HG03565 (cell line): ENCODE results near the gene GAL3ST2.
"Not testable (repeated sequence)": the region's sequence is repeated elsewhere in the genome, so short reads cannot be mapped to it uniquely, and the experiment has no call there.

Experiments
- ATAC-seq: cut with Tn5 transposase; IDR thresholded peaks from one replicate; pipeline ENCODE4 v1.9.1; 2021; ENCODE audit warnings: mild to moderate bottlenecking, moderate library complexity; ENCODE audit not compliant: unreplicated experiment

Gene GAL3ST2

DNA sequence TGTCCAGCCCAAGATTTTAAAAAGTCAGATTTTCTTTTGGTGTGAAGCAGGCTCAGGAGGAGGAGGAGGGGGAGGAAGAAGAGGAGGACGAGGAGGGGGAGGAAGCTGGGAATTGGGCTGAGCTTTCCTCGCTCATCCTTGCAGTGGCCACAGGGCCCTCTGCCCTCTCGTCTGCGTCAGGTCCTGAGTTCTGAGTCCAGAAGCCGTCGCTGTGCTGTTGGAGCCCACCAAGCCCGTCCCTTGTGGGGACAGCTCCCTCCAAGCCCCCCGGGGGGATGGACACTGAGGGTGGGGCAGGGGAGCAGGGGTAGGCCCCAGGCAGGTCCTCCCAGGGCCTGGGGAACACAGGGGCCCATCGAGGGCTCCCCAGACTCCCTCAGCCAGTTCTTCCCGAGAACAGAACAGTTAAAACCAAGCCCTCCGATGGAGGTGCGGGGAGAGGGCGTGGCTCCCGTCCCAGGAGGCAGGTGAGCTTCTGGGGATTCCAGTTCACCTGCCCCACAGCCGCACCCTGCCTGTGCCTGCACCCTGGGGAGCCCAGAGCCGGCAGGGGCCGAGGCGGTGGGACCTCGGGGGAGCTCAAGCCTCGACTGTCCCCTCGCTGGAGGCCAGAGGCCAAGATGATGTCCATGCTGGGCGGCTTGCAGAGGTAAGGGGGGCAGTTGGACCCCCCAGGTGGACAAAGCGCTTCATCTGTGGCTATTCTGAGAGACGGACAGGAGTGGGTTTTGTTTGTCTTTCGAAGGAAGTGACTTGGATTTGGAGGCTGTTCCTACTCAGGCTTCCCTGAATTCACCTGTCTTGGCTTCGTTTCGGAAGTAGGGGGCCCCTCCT, at the start of gene GAL3ST2:
Gene GAL3ST2 (plus strand): TSS at position 487 of the 834 bp plus-strand sequence. CDS start 134 bp downstream, at position 621.
- no peak for ATAC-seq

DNA sequence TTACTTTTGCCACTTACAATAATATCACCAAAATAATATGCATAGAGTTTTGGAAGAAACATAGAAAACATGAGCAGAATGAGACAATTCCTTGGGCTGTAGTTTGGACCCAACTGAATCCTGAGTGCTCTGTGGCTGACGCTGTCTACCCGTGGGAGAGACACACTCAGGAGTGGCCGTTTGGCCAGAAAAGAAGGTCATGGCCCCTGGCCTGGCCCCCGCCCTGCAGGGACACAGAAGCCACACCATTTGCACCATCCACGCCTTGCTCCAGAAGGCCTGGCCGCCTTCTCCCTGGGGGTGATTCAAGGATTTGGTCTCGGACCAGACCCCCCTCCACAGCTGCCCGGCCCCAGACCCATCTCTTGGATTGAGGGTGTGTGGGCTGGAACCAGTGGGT, 48.6 kb upstream of the GAL3ST2 start:
- no peak for ATAC-seq

DNA sequence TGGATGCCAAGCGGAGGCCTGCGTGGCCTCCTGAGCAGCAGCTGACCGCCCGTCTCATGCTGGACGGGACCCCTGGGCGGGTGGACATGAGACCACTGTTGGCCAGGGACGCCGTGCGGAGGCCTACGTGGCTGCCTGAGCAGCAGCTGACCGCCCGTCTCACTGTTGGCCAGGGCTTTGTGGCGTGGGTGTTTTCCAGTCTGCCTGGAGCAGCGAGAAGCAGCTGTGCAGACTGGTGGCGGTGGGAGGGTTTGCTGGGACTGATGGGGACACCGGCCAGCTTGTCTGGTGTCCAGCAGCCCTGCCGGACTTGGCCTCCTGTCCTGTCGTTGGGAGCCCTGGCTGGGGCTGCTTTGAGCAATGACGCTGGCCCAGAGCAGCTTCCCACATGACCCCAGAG, 48.0 kb upstream of the GAL3ST2 start:
- no peak for ATAC-seq

DNA sequence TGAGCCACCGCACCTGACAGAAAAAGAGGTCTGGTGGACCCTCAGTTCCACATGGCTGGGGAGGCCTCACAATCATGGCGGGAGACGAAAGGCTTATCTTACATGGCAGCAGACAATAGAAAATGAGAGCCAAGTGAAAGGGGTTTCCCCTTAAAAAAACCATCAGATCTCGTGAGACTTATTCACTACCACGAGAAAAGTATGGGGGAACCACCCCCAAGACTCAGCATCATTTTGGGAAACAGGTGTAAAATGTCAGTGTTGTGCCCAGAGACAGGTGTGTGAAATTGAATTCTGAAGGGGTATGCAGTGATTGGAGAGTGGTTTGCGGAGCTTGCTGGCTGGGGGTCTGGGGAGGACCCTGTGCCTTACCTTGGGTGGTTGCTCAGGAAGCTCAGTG, 46.8 kb upstream of the GAL3ST2 start:
- ATAC-seq, result no peak

DNA sequence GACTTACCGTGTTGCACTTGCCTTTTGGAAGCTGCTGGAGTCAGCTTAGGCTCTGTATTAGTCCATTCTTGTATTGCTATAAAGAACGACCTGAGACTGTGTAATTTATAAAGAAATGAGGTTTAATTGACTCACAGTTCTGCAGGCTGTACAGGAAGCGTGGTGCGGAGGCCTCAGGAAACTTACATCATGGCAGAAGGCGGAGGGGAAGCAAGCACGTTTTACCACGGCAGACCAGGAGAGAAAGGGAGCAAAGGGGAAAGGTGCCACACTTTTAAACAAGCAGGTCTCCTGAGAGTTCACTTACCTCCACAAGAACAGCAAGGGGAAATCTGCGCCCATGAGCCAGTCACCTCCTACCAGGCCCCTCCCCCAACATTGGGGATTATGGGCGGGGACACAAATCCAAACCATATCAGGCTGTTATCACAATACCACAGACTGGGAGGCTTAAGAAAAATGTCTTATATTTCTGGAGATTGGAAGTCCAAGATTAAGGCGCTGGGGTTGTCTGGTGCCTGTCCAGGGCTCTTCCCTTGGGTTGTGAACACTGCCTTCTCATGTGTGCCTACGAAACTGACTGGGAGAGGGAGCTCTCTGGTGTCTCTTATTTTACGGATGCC, 45.8 kb upstream of the GAL3ST2 start:
- ATAC-seq, result no peak

DNA sequence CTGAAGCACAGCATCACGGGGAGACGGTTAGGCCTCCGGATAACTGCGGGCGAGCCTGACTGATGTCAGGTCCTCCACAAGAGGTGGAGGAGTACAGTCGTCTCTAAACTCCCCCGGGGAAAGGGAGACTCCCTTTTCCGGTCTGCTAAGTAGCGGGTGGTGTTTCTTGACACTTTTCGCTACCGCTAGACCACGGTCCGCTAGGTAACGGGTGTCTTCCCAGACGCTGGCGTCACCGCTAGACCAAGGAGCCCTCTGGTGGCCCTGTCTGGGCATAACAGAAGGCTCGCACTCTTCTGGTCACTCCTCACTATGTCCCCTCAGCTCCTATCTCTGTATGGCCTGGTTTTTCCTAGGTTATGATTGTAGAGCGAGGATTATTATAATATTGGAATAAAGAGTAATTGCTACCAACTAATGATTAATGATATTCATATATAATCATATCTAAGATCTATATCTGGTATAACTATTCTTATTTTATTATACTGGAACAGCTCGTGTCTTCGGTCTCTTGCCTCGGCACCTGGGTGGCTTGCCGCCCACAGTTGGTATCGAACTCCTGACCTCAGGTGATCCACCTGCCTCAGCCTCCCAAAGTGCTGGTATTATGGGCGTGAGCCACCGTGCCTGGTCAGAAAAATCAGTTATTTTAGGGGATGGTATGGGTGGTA, 44.0 kb upstream of the GAL3ST2 start:
- not testable (repeated sequence) for ATAC-seq

DNA sequence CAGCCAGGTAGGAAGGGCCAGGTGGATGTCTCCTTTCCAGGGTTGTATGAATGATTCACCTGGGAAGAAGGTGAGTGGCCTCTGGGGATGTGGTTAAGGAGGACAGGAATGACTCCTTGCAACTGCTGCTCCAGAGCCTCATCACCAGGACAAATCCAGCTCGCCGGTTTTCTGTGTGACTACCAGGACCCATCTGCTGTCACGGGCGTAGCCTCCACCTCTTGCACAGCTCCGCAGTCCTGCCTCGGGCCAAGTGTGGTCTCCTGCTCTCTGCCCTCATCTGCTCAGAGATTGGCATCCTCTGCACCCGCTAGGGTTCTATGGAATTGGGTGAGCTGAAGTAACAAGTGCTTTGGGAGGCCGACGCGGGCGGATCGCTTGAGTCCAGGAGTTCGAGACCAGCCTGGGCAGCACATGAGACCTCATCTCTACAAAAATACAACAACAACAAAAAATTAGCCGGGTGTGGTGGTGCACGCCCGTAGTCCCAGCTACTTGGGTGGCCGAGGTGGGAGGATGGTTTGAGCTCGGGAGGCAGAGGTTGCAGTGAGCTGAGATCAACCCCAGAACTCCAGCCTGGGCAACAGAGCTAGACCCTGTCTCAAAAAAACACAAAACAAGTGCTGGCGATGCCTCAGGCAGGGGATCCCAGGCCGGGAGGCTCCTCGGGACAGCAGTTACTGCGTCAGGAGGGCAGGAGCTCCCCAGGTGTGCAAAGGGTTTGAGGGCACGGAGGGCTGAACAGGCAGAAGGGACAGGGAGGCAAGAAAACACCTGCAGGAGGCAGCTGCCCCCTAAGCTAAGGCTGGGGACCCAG, 43.0 kb upstream of the GAL3ST2 start:
- ATAC-seq, result no peak

DNA sequence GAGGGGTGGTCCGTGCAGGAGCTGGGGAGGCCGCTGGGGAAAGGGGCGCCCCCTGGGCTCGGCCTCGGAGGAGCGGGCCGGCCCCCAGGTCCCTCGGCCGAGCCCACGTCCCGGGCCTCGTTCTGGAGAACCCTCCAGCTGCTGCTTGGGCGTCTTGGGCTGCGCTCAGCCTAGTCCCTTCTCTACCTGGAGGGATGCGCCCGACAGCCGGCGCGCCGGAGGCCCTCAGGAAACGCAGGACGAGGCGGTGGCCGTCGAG, 42.5 kb upstream of the GAL3ST2 start:
- ATAC-seq, result peak; percentile 10

DNA sequence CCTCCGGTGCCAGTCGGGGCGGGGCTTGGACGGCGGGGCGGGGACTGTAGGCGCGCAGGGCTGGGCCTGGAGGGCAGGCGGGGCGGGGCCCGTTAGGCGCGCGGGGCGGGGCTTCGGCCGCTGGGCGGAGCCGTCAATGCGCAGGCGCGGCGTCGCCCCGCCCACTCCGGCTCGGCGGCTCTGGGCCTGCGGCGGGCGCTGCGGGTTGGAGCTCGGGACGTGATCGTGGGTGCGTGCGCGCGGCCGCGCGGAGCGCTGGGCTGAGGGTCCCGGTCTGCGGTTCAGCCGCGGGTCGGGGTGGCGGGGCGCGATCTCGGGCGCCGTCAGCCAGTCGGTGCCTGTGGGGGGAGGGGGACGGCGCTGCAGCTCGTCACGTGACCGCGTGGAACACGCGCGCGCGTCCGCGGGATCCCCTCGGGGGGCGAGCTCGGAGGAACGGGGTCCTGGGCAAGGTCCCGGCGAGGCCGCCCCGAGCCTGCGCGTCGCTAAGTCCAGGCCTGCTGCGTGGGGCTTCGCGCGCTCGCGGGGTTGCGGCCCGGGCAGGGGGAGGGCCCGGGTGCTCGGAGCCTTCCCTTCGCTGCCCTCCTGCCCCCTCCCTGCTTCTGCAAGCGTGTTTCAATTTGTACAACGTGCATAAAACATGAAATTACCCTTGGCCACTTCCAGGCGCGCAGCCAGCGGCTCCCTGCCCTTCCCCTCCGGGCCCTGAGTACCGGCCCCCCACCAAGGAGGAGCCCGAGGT, 42.0 kb upstream of the GAL3ST2 start, which contains the start of gene D2HGDH:
Gene D2HGDH (plus strand): TSS at position 164 of the 742 bp plus-strand sequence. CDS start 595 bp downstream, outside the sequence.
- peak; percentile 63 for ATAC-seq

DNA sequence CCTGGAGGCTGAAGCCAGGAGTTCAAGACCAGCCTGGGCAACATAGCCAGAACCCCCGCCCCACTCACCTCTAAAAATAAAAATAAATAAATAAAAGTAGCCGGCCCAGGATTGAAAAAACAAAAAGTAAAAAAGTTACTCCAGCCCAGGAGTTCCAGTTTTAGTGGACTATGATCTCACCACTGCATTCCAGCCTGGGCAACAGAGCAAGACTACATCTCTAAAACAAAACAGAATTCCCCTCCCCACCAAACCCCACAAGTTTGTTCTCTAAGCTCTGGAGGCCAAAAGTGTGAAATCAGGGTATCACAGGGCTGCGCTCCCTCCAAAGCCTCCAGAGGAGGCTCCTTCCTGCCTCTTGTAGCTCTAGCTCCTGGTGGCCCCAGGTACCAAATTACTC, 40.5 kb upstream of the GAL3ST2 start:
- no peak for ATAC-seq

DNA sequence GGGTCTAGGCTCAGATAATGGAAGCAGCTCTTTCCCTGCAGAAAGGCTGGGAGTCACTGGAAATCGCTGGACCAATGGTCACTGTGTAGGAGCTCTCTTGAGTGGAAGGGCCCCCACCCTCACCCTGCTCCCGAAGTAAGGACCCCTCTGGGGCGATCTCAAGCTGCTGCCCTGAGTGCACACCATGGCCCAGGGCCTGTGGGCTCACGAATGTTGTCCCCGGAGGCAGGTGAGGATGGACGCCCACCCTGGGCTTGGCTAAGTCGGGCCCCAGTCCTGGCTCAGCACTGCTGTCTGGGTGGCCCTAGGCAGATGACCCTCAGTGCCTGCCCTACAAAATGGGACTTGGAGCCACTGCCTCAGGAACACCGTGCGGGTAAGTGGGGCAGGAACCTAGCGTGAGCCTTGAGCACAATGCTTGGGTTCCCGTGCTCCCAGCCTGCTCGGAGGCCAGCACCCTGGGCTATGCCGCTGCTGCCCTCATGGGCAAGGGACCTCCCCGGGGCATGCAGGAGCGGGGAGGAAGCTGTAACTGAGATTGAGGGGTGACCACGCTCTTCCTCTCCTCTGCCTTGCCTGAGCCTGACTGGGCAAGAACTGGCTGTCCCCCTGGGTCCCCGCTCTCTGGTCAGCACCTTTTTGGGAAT, 38.5 kb upstream of the GAL3ST2 start:
- ATAC-seq, result no peak

DNA sequence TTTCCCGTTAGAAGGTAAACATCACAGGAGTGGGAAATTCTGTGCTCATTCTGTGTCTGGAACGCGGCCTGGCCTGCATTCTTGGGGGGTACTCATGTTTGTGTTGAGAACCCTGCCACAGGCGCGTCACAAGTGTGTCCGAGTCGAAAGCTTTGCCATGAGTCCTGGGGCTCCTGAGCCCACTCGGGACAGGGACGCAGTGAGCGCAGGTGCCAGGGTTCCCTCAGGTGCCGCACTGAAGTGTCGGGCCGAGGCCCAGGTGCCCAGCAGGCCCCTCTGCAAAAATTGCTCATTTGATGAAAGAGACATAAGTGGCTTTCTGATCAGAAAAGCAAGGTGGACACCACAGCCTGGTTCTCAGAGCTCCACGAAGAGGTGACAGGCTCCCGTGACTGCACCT, 37.4 kb upstream of the GAL3ST2 start:
- no peak for ATAC-seq

DNA sequence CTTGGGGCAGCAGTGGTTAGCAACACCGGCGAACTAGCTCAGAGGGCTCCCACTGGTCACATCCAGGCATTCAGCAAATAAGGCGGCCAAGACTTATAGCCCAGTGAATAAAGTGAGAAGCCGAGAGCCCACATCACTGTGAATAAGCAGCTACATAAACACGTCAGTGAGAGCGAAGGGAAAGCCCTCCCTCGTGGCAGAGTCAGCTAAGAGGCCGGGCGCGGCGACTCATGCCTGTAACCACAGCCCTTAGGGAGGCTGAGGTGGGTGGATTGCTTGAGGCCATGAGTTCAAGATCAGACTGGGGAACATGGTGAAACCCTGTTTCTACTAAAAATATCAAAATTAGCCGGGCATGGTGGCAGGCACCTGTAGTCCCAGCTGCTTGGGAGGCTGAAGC, 37.0 kb upstream of the GAL3ST2 start:
- ATAC-seq, result no peak

DNA sequence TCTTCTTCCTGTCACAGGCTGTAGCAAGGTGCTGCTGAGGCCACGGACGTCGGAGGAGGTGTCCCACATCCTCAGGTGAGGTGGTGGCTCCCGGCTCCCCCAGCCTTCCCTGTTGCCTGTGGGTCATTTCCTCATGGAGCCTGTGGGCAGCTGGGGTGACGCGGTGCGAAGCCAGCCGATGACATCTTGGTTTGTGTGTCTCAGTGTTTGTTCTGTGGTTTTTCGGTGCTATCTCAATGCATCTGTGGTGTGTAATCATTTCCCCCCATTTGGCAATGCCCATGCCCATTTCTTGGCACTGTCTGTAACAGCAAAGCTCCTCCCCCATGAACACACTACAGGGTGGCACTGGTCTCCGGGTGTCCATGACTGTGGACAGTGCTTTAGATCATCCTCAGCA, 35.6 kb upstream of the GAL3ST2 start:
- ATAC-seq, result no peak

DNA sequence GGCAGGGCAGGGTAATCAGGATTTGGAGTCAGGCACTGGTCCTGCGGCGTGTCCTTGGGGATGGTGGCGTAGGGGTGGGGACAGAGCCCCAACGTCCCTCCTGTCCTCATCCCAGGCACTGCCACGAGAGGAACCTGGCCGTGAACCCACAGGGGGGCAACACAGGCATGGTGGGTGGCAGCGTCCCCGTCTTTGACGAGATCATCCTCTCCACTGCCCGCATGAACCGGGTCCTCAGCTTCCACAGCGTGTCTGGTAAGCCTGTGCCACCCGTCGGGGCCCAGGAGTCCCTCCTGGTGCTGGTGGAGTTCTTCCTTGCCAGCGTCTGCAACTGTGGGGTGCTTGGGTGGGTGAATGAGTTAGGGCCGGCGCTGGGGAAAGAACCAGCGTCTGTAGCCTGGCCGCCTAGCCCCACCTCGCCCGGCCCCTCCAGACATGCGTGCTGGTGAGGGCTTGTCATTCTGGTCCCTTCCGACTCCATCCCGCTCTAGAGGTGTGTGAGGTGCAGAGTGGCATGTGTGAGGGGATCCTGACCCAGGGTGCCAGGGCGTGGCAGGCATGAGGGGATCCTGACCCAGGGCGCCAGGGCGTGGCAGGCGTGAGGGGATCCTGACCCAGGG, 34.2 kb upstream of the GAL3ST2 start:
- no peak for ATAC-seq

DNA sequence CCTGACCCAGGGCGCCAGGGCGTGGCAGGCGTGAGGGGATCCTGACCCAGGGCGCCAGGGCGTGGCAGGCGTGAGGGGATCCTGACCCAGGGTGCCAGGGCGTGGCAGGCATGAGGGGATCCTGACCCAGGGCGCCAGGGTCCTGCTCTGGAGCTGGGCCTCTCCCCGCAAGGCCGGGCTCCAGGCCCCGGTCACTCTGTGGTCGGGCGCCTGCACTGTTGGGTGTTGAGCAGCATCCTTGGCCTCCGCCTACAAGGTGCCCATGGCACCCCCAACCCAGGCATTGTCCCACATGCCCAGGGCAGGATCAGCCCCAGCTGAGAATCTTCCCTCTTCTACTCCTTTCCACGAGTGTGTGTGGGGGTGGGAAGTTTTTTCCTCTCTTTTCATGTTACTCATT, 33.6 kb upstream of the GAL3ST2 start:
- ATAC-seq, result not testable (repeated sequence)

DNA sequence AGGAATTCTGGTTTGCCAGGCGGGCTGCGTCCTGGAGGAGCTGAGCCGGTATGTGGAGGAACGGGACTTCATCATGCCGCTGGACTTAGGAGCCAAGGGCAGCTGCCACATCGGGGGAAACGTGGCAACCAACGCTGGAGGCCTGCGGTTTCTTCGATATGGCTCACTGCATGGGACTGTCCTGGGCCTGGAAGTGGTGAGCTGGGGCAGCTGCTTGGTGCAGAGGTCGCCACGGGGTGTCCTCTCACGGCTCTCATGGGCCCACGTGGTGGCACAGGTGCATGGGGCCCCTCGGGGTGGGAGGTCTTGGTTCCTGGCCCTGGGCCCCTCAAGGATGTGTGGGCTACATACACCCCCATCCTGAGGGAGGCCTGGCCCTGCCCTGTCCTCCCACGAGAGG, 33.0 kb upstream of the GAL3ST2 start:
- no peak for ATAC-seq

DNA sequence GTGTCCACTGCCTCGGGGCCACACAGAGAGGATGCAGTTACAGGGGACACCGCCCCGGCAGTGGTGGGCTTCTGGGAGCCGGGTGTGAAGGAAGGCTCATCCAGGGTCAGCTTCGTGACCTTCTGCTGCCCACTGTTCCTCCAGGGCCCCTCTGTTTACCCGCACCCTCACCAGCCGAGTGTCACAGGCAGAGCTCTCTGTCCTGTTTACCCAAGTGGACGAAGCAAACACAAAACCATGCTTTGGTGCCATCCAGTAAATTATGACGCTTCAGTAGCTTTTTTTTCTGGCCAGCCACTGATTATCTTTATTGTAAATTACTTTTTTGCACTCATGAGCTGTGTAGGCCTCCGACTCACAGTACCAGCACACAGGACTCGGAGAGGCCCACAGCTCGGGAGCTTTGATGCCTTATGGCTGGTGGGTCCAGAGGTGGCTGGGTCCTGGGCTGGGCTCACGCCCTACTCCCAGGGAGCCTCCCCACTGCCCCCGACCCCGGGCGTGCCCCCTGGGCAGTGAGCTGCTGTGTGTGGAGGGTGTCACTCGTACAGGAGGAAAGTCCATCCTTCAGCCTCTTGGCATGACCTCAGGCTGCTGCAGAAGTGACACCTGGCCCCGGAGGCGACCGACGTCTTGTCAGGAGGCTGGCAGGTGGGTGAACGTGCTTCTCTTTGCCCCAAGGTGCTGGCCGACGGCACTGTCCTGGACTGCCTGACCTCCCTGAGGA, 32.4 kb upstream of the GAL3ST2 start:
- ATAC-seq, result no peak

DNA sequence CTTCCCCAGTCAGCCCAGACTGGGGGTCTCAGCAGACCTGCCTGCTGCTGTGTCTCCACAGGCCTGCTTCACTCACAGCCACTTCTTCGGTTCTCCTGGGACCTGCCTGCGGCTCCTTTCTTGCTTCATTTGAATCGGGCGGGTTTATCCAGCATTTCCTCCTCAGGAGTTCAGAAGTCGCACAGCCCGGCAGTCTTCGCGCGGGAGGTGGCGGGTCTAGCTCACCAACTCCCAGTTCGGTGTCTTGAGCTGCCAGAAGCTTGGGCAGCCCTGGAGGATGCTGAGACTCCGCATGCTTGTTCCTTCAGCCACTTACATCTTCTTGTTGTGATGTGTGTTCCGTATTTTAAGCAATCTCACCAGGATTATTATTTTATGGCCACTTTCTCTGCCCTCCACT, 31.3 kb upstream of the GAL3ST2 start:
- ATAC-seq, result no peak
